ENCODE results near the gene SEC16A. TPM values are rescaled to one million over a fixed set of nuclear protein-coding genes. Genes with fewer than 3 reads are reported as not detected.
"Not testable (repeated sequence)": the region's sequence is repeated elsewhere in the genome, so short reads cannot be mapped to it uniquely, and the experiment has no call there.

The SEC16A gene
- total and polyA plus RNA-seq, 2 donors: 13.6 to 89.7 TPM

GRCh38 chr9:136425367-136425766 lies 57.5 kb downstream of the SEC16A start:
- not testable (repeated sequence) for H3K27ac ChIP-seq (ENCODE audit: low read depth in 1 of 2, low read length in 1 of 2); H3K27me3 ChIP-seq (ENCODE audit: control insufficient read depth in 2 of 2, insufficient read depth in 1 of 2, low read length in 1 of 2); H3K4me1 ChIP-seq (ENCODE audit: control insufficient read depth in 2 of 2, insufficient read depth in 2 of 2, low read length in 2 of 2); DNase-seq (ENCODE audit: low read depth in 6 of 9, low spot score in 9 of 9); H3K9me3 ChIP-seq (ENCODE audit: control insufficient read depth in 2 of 2, insufficient read depth in 1 of 2, low read length in 1 of 2); H3K4me3 ChIP-seq (ENCODE audit: low read length in 2 of 2)
- WGBS: 96% methylated on average over 7 of the region's 7 CpGs
- peaks cover 58 to 64% of the 10 kb centered on the region in 2 donors for H3K36me3 ChIP-seq (ENCODE audit: control insufficient read depth in 2 of 2, insufficient read depth in 2 of 2, low read length in 1 of 2)

GRCh38 chr9:136424750-136425362 lies 58.0 kb downstream of the SEC16A start:
- Histone ChIP-seq H3K27me3 (ENCODE audit: control insufficient read depth in 2 of 2, insufficient read depth in 1 of 2, low read length in 1 of 2) (no peaks in the 10 kb centered on the region), H3K9me3 (ENCODE audit: control insufficient read depth in 2 of 2, insufficient read depth in 1 of 2, low read length in 1 of 2) (no peaks in the 10 kb centered on the region), H3K4me1 (ENCODE audit: control insufficient read depth in 2 of 2, insufficient read depth in 2 of 2, low read length in 2 of 2) (no peaks in the 10 kb centered on the region), H3K36me3 (ENCODE audit: control insufficient read depth in 2 of 2, insufficient read depth in 2 of 2, low read length in 1 of 2) (peaks cover 58 to 59% of the 10 kb centered on the region in 2 donors), H3K27ac (ENCODE audit: low read depth in 1 of 2, low read length in 1 of 2) (no peak overlapping the region), H3K4me3 (ENCODE audit: low read length in 2 of 2) (no peak overlapping the region)
- no peak for DNase-seq (ENCODE audit: low read depth in 6 of 9, low spot score in 9 of 9)
- WGBS: 97% methylated on average over 27 of the region's 27 CpGs

DNA sequence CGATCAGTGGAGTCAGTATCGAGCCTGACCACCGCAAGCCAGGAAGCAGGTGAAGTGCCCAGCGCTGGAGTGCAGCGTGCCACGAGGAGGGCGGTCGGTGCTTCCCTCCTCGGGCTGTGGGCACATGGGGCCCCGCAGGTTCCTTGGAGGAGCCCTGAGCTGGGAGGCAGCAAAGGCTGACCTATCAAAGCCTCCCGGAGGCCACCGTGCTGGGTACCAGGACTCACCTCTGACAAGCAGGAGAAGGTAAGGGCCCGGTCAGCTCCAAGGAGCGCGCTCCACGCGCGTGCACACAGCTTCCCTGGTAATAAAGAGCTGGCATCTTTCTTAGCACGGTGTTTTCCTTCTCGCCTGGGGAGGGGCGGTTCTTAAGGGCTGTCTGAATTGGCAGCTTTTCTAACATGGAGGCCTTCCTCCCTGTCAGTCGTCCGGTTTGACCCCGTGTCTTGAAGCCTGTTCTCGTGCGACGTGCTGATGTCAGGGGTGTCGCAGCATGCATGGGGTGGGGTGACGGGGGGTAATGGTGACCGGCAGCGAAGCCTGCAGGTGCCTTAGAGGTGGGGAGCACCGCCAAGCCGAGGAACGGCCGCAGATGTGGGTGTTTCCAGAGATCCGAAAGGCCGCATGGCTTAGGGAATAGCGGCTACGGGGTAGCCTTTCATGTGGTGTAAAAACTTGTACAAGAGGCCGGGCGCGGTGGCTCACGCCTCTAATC lies 59.3 kb downstream of the SEC16A start:
- no peaks in the 10 kb centered on the region for H3K27me3 ChIP-seq (ENCODE audit: control insufficient read depth in 2 of 2, insufficient read depth in 1 of 2, low read length in 1 of 2)
- no peak for DNase-seq (ENCODE audit: low read depth in 6 of 9, low spot score in 9 of 9)
- H3K4me1 ChIP-seq (ENCODE audit: control insufficient read depth in 2 of 2, insufficient read depth in 2 of 2, low read length in 2 of 2): no peaks in the 10 kb centered on the region
- H3K27ac ChIP-seq (ENCODE audit: low read depth in 1 of 2, low read length in 1 of 2): no peak overlapping the region
- peaks cover 58 to 59% of the 10 kb centered on the region in 2 donors for H3K36me3 ChIP-seq (ENCODE audit: control insufficient read depth in 2 of 2, insufficient read depth in 2 of 2, low read length in 1 of 2)
- no peak overlapping the region for H3K4me3 ChIP-seq (ENCODE audit: low read length in 2 of 2)
- H3K9me3 ChIP-seq (ENCODE audit: control insufficient read depth in 2 of 2, insufficient read depth in 1 of 2, low read length in 1 of 2): no peaks in the 10 kb centered on the region
- WGBS: 98% methylated on average over 43 of the region's 43 CpGs

DNA sequence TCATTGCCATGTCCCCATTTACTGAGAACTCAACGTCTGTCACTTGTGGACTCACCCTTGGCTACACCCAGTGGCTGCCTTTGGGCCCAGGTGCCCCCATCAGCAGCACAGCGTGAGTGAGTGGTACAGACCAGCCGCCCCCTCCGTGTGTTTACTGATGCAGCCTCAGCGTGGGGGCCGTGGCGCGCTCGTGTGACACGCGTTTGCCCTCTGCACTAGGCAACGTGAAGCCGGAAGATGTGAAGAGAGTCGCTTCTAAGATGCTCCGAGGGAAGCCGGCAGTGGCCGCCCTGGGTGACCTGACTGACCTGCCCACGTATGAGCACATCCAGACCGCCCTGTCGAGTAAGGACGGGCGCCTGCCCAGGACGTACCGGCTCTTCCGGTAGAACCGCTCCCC lies 60.0 kb downstream of the SEC16A start:
- no peak overlapping the region for H3K27ac ChIP-seq (ENCODE audit: low read depth in 1 of 2, low read length in 1 of 2)
- no peak for DNase-seq (ENCODE audit: low read depth in 6 of 9, low spot score in 9 of 9)
- no peak overlapping the region for H3K4me3 ChIP-seq (ENCODE audit: low read length in 2 of 2)
- H3K4me1 ChIP-seq (ENCODE audit: control insufficient read depth in 2 of 2, insufficient read depth in 2 of 2, low read length in 2 of 2): no peaks in the 10 kb centered on the region
- 98% methylated on average over 26 of the region's 26 CpGs for WGBS
- H3K27me3 ChIP-seq (ENCODE audit: control insufficient read depth in 2 of 2, insufficient read depth in 1 of 2, low read length in 1 of 2): no peaks in the 10 kb centered on the region
- no peaks in the 10 kb centered on the region for H3K9me3 ChIP-seq (ENCODE audit: control insufficient read depth in 2 of 2, insufficient read depth in 1 of 2, low read length in 1 of 2)
- H3K36me3 ChIP-seq (ENCODE audit: control insufficient read depth in 2 of 2, insufficient read depth in 2 of 2, low read length in 1 of 2): peaks cover 65% of the 10 kb centered on the region in 2 donors

- H3K4me1 ChIP-seq (ENCODE audit: control insufficient read depth in 2 of 2, insufficient read depth in 2 of 2, low read length in 2 of 2): no peaks in the 10 kb centered on the region
- no peaks in the 10 kb centered on the region for H3K27me3 ChIP-seq (ENCODE audit: control insufficient read depth in 2 of 2, insufficient read depth in 1 of 2, low read length in 1 of 2)
- H3K27ac ChIP-seq (ENCODE audit: low read depth in 1 of 2, low read length in 1 of 2): no peak overlapping the region
- H3K4me3 ChIP-seq (ENCODE audit: low read length in 2 of 2): no peak overlapping the region
- H3K9me3 ChIP-seq (ENCODE audit: control insufficient read depth in 2 of 2, insufficient read depth in 1 of 2, low read length in 1 of 2): no peaks in the 10 kb centered on the region
- 97% methylated on average over 21 of the region's 21 CpGs for WGBS
- peaks cover 71 to 75% of the 10 kb centered on the region in 2 donors for H3K36me3 ChIP-seq (ENCODE audit: control insufficient read depth in 2 of 2, insufficient read depth in 2 of 2, low read length in 1 of 2)
- DNase-seq (ENCODE audit: low read depth in 6 of 9, low spot score in 9 of 9): no peak
Observed at GRCh38 chr9:136421791-136422190, 61.0 kb downstream of the SEC16A start.

DNA sequence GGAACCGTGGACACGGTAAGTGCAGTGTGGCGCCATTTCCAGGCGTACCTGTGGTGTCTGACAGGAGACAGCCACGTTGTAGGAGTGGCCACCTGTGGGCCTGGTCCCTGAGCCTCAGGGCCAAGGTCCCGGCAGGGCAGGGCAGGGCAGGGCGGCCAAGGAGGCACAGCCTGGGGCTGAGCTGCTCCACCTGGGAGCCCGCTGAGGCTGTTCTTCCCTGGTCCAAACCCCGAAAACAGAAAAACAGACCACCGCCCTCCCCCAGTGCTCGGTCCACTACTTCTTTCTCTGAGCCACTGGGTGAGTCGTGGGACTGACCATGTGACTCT lies 63.8 kb downstream of the SEC16A start:
- Histone ChIP-seq H3K27ac (ENCODE audit: low read depth in 1 of 2, low read length in 1 of 2) (no peak overlapping the region), H3K27me3 (ENCODE audit: control insufficient read depth in 2 of 2, insufficient read depth in 1 of 2, low read length in 1 of 2) (no peaks in the 10 kb centered on the region), H3K9me3 (ENCODE audit: control insufficient read depth in 2 of 2, insufficient read depth in 1 of 2, low read length in 1 of 2) (no peaks in the 10 kb centered on the region), H3K4me1 (ENCODE audit: control insufficient read depth in 2 of 2, insufficient read depth in 2 of 2, low read length in 2 of 2) (no peaks in the 10 kb centered on the region), H3K36me3 (ENCODE audit: control insufficient read depth in 2 of 2, insufficient read depth in 2 of 2, low read length in 1 of 2) (peaks cover 86 to 87% of the 10 kb centered on the region in 2 donors), H3K4me3 (ENCODE audit: low read length in 2 of 2) (no peak overlapping the region)
- no peak for DNase-seq (ENCODE audit: low read depth in 6 of 9, low spot score in 9 of 9)
- whole genome bisulfite sequencing: 98% methylated on average over 12 of the region's 12 CpGs

DNA sequence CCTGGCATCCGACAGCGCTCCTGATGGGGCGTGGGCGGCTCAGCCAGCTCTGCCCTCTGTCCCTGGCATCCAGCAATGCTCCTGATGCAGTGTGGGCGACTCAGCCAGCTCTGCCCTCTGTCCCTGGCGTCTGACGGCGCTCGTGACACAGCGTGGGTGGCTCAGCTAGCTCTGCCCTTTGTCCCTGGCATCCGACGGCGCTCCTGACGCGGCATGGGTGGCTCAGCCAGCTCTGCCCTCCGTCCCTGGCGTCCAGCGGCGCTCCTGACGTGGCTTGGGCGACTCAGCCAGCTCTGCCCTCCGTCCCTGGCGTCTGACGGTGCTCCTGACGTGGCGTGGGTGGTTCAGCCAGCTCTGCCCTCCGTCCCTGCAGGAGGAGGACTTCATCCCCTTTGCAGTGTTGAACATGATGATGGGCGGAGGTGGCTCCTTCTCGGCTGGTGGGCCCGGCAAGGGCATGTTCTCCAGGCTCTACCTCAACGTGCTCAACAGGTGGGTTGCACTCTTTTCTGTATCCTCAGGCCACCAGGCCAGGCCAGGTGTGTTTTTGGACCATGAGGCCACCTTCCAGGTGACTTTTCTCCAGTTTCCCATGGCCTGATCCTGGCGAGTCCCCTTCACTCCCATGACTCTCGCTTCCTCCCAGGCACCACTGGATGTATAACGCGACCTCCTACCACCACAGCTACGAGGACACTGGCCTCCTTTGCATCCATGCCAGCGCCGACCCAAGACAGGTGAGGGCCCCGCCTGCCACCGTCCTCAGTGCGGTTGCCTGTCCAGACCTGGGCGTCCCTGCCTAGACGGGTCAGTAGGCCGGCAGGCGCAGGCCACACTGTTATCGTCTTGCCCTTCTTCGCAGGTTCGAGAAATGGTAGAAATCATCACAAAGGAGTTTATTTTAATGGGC lies 64.4 kb downstream of the SEC16A start:
- Histone ChIP-seq H3K4me1 (ENCODE audit: control insufficient read depth in 2 of 2, insufficient read depth in 2 of 2, low read length in 2 of 2) (no peaks in the 10 kb centered on the region), H3K27ac (ENCODE audit: low read depth in 1 of 2, low read length in 1 of 2) (no peak overlapping the region), H3K36me3 (ENCODE audit: control insufficient read depth in 2 of 2, insufficient read depth in 2 of 2, low read length in 1 of 2) (peaks cover 85 to 87% of the 10 kb centered on the region in 2 donors), H3K27me3 (ENCODE audit: control insufficient read depth in 2 of 2, insufficient read depth in 1 of 2, low read length in 1 of 2) (no peaks in the 10 kb centered on the region), H3K9me3 (ENCODE audit: control insufficient read depth in 2 of 2, insufficient read depth in 1 of 2, low read length in 1 of 2) (no peaks in the 10 kb centered on the region), H3K4me3 (ENCODE audit: low read length in 2 of 2) (no peak overlapping the region)
- WGBS: 98% methylated on average over 48 of the region's 48 CpGs
- no peak for DNase-seq (ENCODE audit: low read depth in 6 of 9, low spot score in 9 of 9)

DNA sequence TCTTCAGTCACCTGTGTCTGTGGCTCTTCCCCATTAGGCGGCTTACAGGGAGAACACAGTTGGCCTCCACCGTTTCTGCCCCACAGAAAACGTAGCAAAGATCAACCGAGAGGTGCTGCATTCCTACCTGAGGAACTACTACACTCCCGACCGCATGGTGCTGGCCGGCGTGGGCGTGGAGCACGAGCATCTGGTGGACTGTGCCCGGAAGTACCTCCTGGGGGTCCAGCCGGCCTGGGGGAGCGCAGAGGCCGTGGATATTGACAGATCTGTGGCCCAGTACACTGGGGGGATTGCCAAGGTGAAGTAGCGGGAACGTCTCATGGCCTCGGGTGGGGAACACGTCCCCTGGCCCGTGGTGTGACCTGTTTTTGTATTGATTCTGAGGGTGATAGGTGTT lies 65.9 kb downstream of the SEC16A start:
- DNase-seq (ENCODE audit: low read depth in 6 of 9, low spot score in 9 of 9): no peak
- peaks cover 76 to 80% of the 10 kb centered on the region in 2 donors for H3K36me3 ChIP-seq (ENCODE audit: control insufficient read depth in 2 of 2, insufficient read depth in 2 of 2, low read length in 1 of 2)
- no peak overlapping the region for H3K27ac ChIP-seq (ENCODE audit: low read depth in 1 of 2, low read length in 1 of 2)
- H3K27me3 ChIP-seq (ENCODE audit: control insufficient read depth in 2 of 2, insufficient read depth in 1 of 2, low read length in 1 of 2): no peaks in the 10 kb centered on the region
- 97% methylated on average over 19 of the region's 19 CpGs for WGBS
- H3K4me1 ChIP-seq (ENCODE audit: control insufficient read depth in 2 of 2, insufficient read depth in 2 of 2, low read length in 2 of 2): peaks cover 0 to under 1% of the 10 kb centered on the region in 2 donors
- no peak overlapping the region for H3K4me3 ChIP-seq (ENCODE audit: low read length in 2 of 2)
- no peaks in the 10 kb centered on the region for H3K9me3 ChIP-seq (ENCODE audit: control insufficient read depth in 2 of 2, insufficient read depth in 1 of 2, low read length in 1 of 2)

- 98% methylated on average over 8 of the region's 8 CpGs for WGBS
- no peaks in the 10 kb centered on the region for H3K27me3 ChIP-seq (ENCODE audit: control insufficient read depth in 2 of 2, insufficient read depth in 1 of 2, low read length in 1 of 2)
- H3K36me3 ChIP-seq (ENCODE audit: control insufficient read depth in 2 of 2, insufficient read depth in 2 of 2, low read length in 1 of 2): peaks cover 71 to 76% of the 10 kb centered on the region in 2 donors
- DNase-seq (ENCODE audit: low read depth in 6 of 9, low spot score in 9 of 9): no peak
- H3K4me1 ChIP-seq (ENCODE audit: control insufficient read depth in 2 of 2, insufficient read depth in 2 of 2, low read length in 2 of 2): peaks cover 2 to 5% of the 10 kb centered on the region in 2 donors
- no peaks in the 10 kb centered on the region for H3K9me3 ChIP-seq (ENCODE audit: control insufficient read depth in 2 of 2, insufficient read depth in 1 of 2, low read length in 1 of 2)
- no peak overlapping the region for H3K27ac ChIP-seq (ENCODE audit: low read depth in 1 of 2, low read length in 1 of 2)
- no peak overlapping the region for H3K4me3 ChIP-seq (ENCODE audit: low read length in 2 of 2)
Observed at GRCh38 chr9:136416427-136416826, 66.4 kb downstream of the SEC16A start.

All from thymus (tissue), 11 donors.